Hematopoietic multipotent progenitor cell treated with erythropoietin and hydrocortisone succinate and interleukin-3 and kit ligand, for 17 days (in vitro differentiated cells): ENCODE data around the gene TGM1.

Source experiments
- DNase-seq: peaks from one replicate; pipeline ENCODE4 v3.0.0-alpha.2; 2015; ENCODE audit warnings: low spot score

The TGM1 gene

GRCh38 chr14:24292118-24292807, 29.3 kb upstream of the TGM1 start:
- no peak for DNase-seq

GRCh38 chr14:24291446-24292117, 28.6 kb upstream of the TGM1 start:
- DNase-seq, result no peak

- DNase-seq, result no peak
Observed at GRCh38 chr14:24290746-24291145, 27.8 kb upstream of the TGM1 start.

GRCh38 chr14:24289649-24290280, 26.8 kb upstream of the TGM1 start:
- DNase-seq, result no peak

GRCh38 chr14:24286996-24287395, 24.0 kb upstream of the TGM1 start:
- DNase-seq, result no peak

GRCh38 chr14:24285351-24285750, 22.4 kb upstream of the TGM1 start:
- DNase-seq, result no peak

- no peak for DNase-seq
Observed at GRCh38 chr14:24284501-24285035, 21.6 kb upstream of the TGM1 start.

- no peak for DNase-seq
Observed at GRCh38 chr14:24283796-24284460, 21.0 kb upstream of the TGM1 start.

GRCh38 chr14:24282736-24283135, 19.8 kb upstream of the TGM1 start:
- no peak for DNase-seq

- no peak for DNase-seq
Observed at GRCh38 chr14:24281636-24282035, 18.7 kb upstream of the TGM1 start.

- no peak for DNase-seq
Observed at GRCh38 chr14:24280797-24281460, 18.0 kb upstream of the TGM1 start.

GRCh38 chr14:24279301-24280186, 16.6 kb upstream of the TGM1 start:
- peak; percentile 67 for DNase-seq

- no peak for DNase-seq
Observed at GRCh38 chr14:24278424-24278823, 15.4 kb upstream of the TGM1 start.

- DNase-seq, result no peak
Observed at GRCh38 chr14:24277606-24278321, 14.8 kb upstream of the TGM1 start.

- DNase-seq, result no peak
Observed at GRCh38 chr14:24277071-24277470, 14.1 kb upstream of the TGM1 start.

GRCh38 chr14:24274101-24274543, 11.1 kb upstream of the TGM1 start:
- peak; percentile 36 for DNase-seq

GRCh38 chr14:24273422-24273998, 10.5 kb upstream of the TGM1 start:
- DNase-seq, result no peak

GRCh38 chr14:24272467-24272866, 9.5 kb upstream of the TGM1 start:
- no peak for DNase-seq

GRCh38 chr14:24271834-24272263, 8.9 kb upstream of the TGM1 start:
- DNase-seq, result no peak
